HCT116 (cell line): ENCODE results near the gene SLC8A2. TPM values are rescaled to one million over a fixed set of nuclear protein-coding genes. Genes with fewer than 3 reads are reported as not detected.

ENCODE experiments used
- ATAC-seq: fragments of 200-7000 bp; cut with Tn5 transposase; 2 replicates; pipeline ENCODE4 v1.9.1; 2020; ENCODE audit warnings: mild to moderate bottlenecking, moderate library complexity
- BruUV-seq: library from RNA; stranded (reverse); fragments of 400-500 nt; replicated peaks from 2 replicates; lab custom pipeline; 2021; lab: Mats Ljungman, UMichigan
- CTCF ChIA-PET: fragments of 300-600 bp; sonication (Branson Sonifier 250); formaldehyde crosslinking; loops from one replicate; lab custom pipeline; 2021; ENCODE audit warnings: antibody characterized with exemption; lab: Charles Lee
- POLR2A ChIA-PET: fragments of 300-600, 350-600 bp; sonication (Branson Sonifier 250); formaldehyde crosslinking; loops from one replicate; lab custom pipeline; 2021; ENCODE audit warnings: antibody characterized with exemption; lab: Charles Lee
- RAD21 ChIA-PET, 2 experiments: fragments of 300-600 bp; sonication (Branson Sonifier 250); formaldehyde crosslinking; loops; one replicate each; lab custom pipeline; 2023; ENCODE audit warnings: low total read pairs in 2 of 2; ENCODE audit not compliant: uncharacterized antibody in 2 of 2, unreplicated experiment in 2 of 2, low non-redundant PET in 1 of 2; lab: Charles Lee
- DNase-seq: peaks from one replicate; pipeline ENCODE4 v3.0.0-alpha.2; 2010; ENCODE audit warnings: low read depth, low spot score
- H2AFZ ChIP-seq: fragments of 200-600 bp; shearing (Covaris generic), sonication (generic); 2 replicates; pipeline ENCODE4 v1.6.1; 2017; ENCODE audit warnings: low read depth, mixed run types, mixed read lengths, antibody characterized with exemption, low read length; ENCODE audit not compliant: poor library complexity, severe bottlenecking
- H3K27ac ChIP-seq: 2 replicates; pipeline ENCODE4 v1.5.1; 2012; ENCODE audit warnings: low read depth, low read length
- H3K27me3 ChIP-seq: fragments of 200-600 bp; sonication (generic); 2 replicates; pipeline ENCODE4 v1.6.1; 2016; ENCODE audit warnings: mixed run types, low read length, mixed read lengths; ENCODE audit not compliant: insufficient read depth
- H3K36me3 ChIP-seq, 2 experiments: fragments of 200-500 bp in 1 of 2; fragments of 200-600 bp in 1 of 2; sonication (Bioruptor generic) in 1 of 2; sonication (generic) in 1 of 2; 2 replicates each; pipeline versions ENCODE4 v1.5.1 to v1.6.1; 2014 to 2016; ENCODE audit warnings: low read length in 2 of 2, inconsistent platforms in 1 of 2, mixed read lengths in 1 of 2, mixed run types in 1 of 2; ENCODE audit not compliant: insufficient read depth in 2 of 2, control insufficient read depth in 1 of 2
- H3K4me1 ChIP-seq, 2 experiments: fragments of 200-600 bp in 1 of 2; sonication (generic) in 1 of 2; 2 replicates each; pipeline versions ENCODE4 v1.5.1 to v1.6.1; 2012 to 2017; ENCODE audit warnings: low read length in 2 of 2, inconsistent platforms in 1 of 2, mild to moderate bottlenecking in 1 of 2, mixed read lengths in 1 of 2, mixed run types in 1 of 2, moderate library complexity in 1 of 2; ENCODE audit not compliant: insufficient read depth in 2 of 2, control insufficient read depth in 1 of 2
- H3K4me2 ChIP-seq: fragments of 200-600 bp; sonication (generic); 2 replicates; pipeline ENCODE4 v1.6.1; 2017; ENCODE audit warnings: mixed run types, low read length, mixed read lengths
- H3K4me3 ChIP-seq, 2 experiments: fragments of 200-600 bp in 1 of 2; sonication (generic) in 1 of 2; replicated peaks in 1 of 2; 2 replicates each; pipeline ENCODE4 v1.5.1; 2011 to 2016; ENCODE audit warnings: low read length in 2 of 2, control low read depth in 1 of 2, low read depth in 1 of 2, mild to moderate bottlenecking in 1 of 2, mixed read lengths in 1 of 2, mixed run types in 1 of 2
- H3K79me2 ChIP-seq: fragments of 200-600 bp; sonication (generic); 2 replicates; pipeline ENCODE4 v1.6.1; 2017; ENCODE audit warnings: mild to moderate bottlenecking, mixed run types, low read length, moderate library complexity, mixed read lengths; ENCODE audit not compliant: insufficient read depth
- H3K9ac ChIP-seq: fragments of 200-600 bp; sonication (generic); 2 replicates; pipeline ENCODE4 v1.6.1; 2016; ENCODE audit warnings: low read length, mixed read lengths
- H3K9me2 ChIP-seq: fragments of 200-600 bp; sonication (generic), shearing (Covaris generic); 2 replicates; pipeline ENCODE4 v1.6.1; 2017; ENCODE audit warnings: mixed run types, mild to moderate bottlenecking, moderate library complexity; ENCODE audit not compliant: insufficient read depth
- H3K9me3 ChIP-seq, 2 experiments: fragments of 200-500 bp in 1 of 2; fragments of 200-600 bp in 1 of 2; sonication (Bioruptor generic) in 1 of 2; sonication (generic) in 1 of 2; 2 replicates each; pipeline ENCODE4 v1.6.1; 2014 to 2017; ENCODE audit warnings: low read length in 2 of 2, mixed read lengths in 2 of 2, inconsistent platforms in 1 of 2, low read depth in 1 of 2, mild to moderate bottlenecking in 1 of 2, mixed run types in 1 of 2, moderate library complexity in 1 of 2; ENCODE audit not compliant: control insufficient read depth in 1 of 2, insufficient read depth in 1 of 2
- H4K20me1 ChIP-seq: fragments of 200-600 bp; sonication (generic), shearing (Covaris generic); 2 replicates; pipeline ENCODE4 v1.6.1; 2017; ENCODE audit warnings: mixed run types, mild to moderate bottlenecking, moderate library complexity; ENCODE audit not compliant: insufficient read depth
- CEBPB ChIP-seq: IDR thresholded peaks from 2 replicates; pipeline ENCODE4 v1.6.1; 2012; ENCODE audit warnings: low read depth
- CTCF ChIP-seq, 3 experiments: fragments of 200-600 bp in 1 of 3; sonication (generic) in 1 of 3; IDR thresholded peaks in 2 of 3; conservative IDR thresholded peaks in 1 of 3; 2 replicates each; pipeline ENCODE4 v1.5.1; 2012 to 2017; ENCODE audit warnings: low read depth in 2 of 3, low read length in 2 of 3, antibody characterized with exemption in 1 of 3, borderline replicate concordance in 1 of 3, control low read depth in 1 of 3, mild to moderate bottlenecking in 1 of 3, mixed read lengths in 1 of 3, mixed run types in 1 of 3, moderate library complexity in 1 of 3; ENCODE audit not compliant: insufficient read depth in 1 of 3
- EGR1 ChIP-seq: IDR thresholded peaks from 2 replicates; pipeline ENCODE4 v1.6.1; 2012; ENCODE audit warnings: low read depth
- EZH2phosphoT487 ChIP-seq: fragments of 200-600 bp; IDR thresholded peaks from 2 replicates; pipeline ENCODE4 v1.6.1; 2018; ENCODE audit warnings: antibody characterized with exemption, borderline replicate concordance
- FOSL1 ChIP-seq: IDR thresholded peaks from 2 replicates; pipeline ENCODE4 v1.6.1; 2012; ENCODE audit warnings: low read depth
- JUND ChIP-seq: IDR thresholded peaks from 2 replicates; pipeline ENCODE4 v1.6.1; 2012
- MAX ChIP-seq: IDR thresholded peaks from 2 replicates; pipeline ENCODE4 v1.6.1; 2012
- RAD21 ChIP-seq: IDR thresholded peaks from 2 replicates; pipeline ENCODE4 v1.6.1; 2012; ENCODE audit warnings: low read depth, mild to moderate bottlenecking
- REST ChIP-seq: IDR thresholded peaks from 2 replicates; pipeline ENCODE4 v1.6.1; 2012; ENCODE audit warnings: low read depth
- SIN3A ChIP-seq: IDR thresholded peaks from 2 replicates; pipeline ENCODE4 v1.6.1; 2012; ENCODE audit warnings: low read depth
- SP1 ChIP-seq: IDR thresholded peaks from 2 replicates; pipeline ENCODE4 v1.6.1; 2012; ENCODE audit warnings: low read depth
- TCF7L2 ChIP-seq: IDR thresholded peaks from 2 replicates; pipeline ENCODE4 v1.7.0; 2011; ENCODE audit warnings: borderline replicate concordance, inconsistent platforms; ENCODE audit not compliant: insufficient read depth, insufficient read length; ENCODE audit errors: extremely low read depth
- ZFX ChIP-seq: fragments of 450-650 bp; IDR thresholded peaks from 2 replicates; pipeline ENCODE4 v1.6.1; 2017
- intact Hi-C: fragments of 100-400 bp; cut with micrococcal nuclease; formaldehyde crosslinking; loops from 2 replicates; pipeline ENCODE4 v1.10.0; 2022
- total RNA-seq: library from RNA; stranded (reverse); gene quantifications from one replicate; pipeline ENCODE4 v1.2.1, GENCODE V29; 2021; ENCODE audit not compliant: unreplicated experiment

The SLC8A2 gene
- total RNA-seq, 1 experiment from 2014 or later: 0.98 TPM

- peaks cover 20% of the 10 kb centered on the region; the same call in 1 of the 2 replicates for H3K27me3 ChIP-seq
- POLR2A ChIA-PET: no interaction called here
- TF ChIP-seq RAD21 (no peak), CEBPB (no peak)
- H3K79me2 ChIP-seq: no peaks in the 10 kb centered on the region
- peaks cover 9 to 13% of the 10 kb centered on the region in 2 experiments; a peak in 3 of 4 replicates for H3K4me1 ChIP-seq
- H3K36me3 ChIP-seq: no peaks in the 10 kb centered on the region
- intact Hi-C loops: no loop called here
- H4K20me1 ChIP-seq: no peaks in the 10 kb centered on the region
- H3K27ac ChIP-seq: peak overlapping the region; percentile 71; the same call in 1 of the 2 replicates
- no peak overlapping the region for H2AFZ ChIP-seq
- no peaks in the 10 kb centered on the region for H3K9me2 ChIP-seq
- CTCF ChIA-PET: no interaction called here
- ATAC-seq (no peak), DNase-seq (no peak)
- peak overlapping the region; percentile 51 to 63 for H3K4me3 ChIP-seq
- H3K9me3 ChIP-seq: no peaks in the 10 kb centered on the region
- peak overlapping the region; percentile 85 for H3K4me2 ChIP-seq
- peak overlapping the region; percentile 62 for H3K9ac ChIP-seq
- RAD21 ChIA-PET: no interaction called here
- BruUV-seq: TSS peak; percentile 57
These were observed 53.7 kb downstream of the SLC8A2 start for GRCh38 chr19:47417746-47418691.

GRCh38 chr19:47417107-47417745, 54.5 kb downstream of the SLC8A2 start:
- no peak overlapping the region for H2AFZ ChIP-seq
- no peaks in the 10 kb centered on the region for H3K79me2 ChIP-seq
- ChIA-PET RAD21 (no interaction called here), CTCF (no interaction called here), POLR2A (no interaction called here)
- no TSS peak for BruUV-seq
- H3K9me3 ChIP-seq: no peaks in the 10 kb centered on the region
- H3K4me2 ChIP-seq: no peak overlapping the region
- H4K20me1 ChIP-seq: no peaks in the 10 kb centered on the region
- H3K27me3 ChIP-seq: peaks cover 13% of the 10 kb centered on the region; the same call in 1 of the 2 replicates
- peaks cover 9 to 13% of the 10 kb centered on the region in 2 experiments; a peak in 3 of 4 replicates for H3K4me1 ChIP-seq
- no peaks in the 10 kb centered on the region for H3K36me3 ChIP-seq
- ATAC-seq (no peak), DNase-seq (no peak)
- H3K4me3 ChIP-seq: no peak overlapping the region
- no peaks in the 10 kb centered on the region for H3K9me2 ChIP-seq
- no peak overlapping the region for H3K27ac ChIP-seq
- no peak overlapping the region for H3K9ac ChIP-seq
- intact Hi-C loops: no loop called here
- TF ChIP-seq ZFX (no peak), MAX (no peak), REST (no peak), FOSL1 (no peak), JUND (no peak), EZH2phosphoT487 (no peak), CTCF (IDR thresholded peaks at IDR 0.05 in 2 of 3, conservative IDR thresholded peaks at IDR 0.05 in 1 of 3; ENCODE audit: borderline replicate concordance in 1 of 3, insufficient read depth in 1 of 3, low read depth in 2 of 3, low read length in 2 of 3) (no peak), SP1 (no peak), SIN3A (no peak), EGR1 (no peak), RAD21 (no peak), TCF7L2 (no peak)
